Adrenal gland (tissue), 5 donors: ENCODE data around the gene PCGF3.

Experiments used
- CTCF ChIP-seq, 6 experiments: fragments of 450-650 bp in 4 of 6; fragments of 200-600 bp in 2 of 6; sonication (generic) in 1 of 6; IDR thresholded peaks; 1 replicate in 5 of 6; 2 replicates in 1 of 6; pipeline versions ENCODE4 v1.5.1 to v1.8.0; 2016 to 2021; ENCODE audit warnings: antibody characterized with exemption in 6 of 6, mild to moderate bottlenecking in 2 of 6, moderate library complexity in 1 of 6
- POLR2A ChIP-seq, 2 donors: fragments of 450-650 bp; IDR thresholded peaks; one replicate each; pipeline ENCODE4 v1.6.1; 2017; ENCODE audit warnings: antibody characterized with exemption in 2 of 2, mild to moderate bottlenecking in 2 of 2, moderate library complexity in 1 of 2
- donor health status: DM: no; HTN: no; CAD: no.

- TF ChIP-seq CTCF (IDR thresholded peaks at IDR 0.05) (no peak), POLR2A (IDR thresholded peaks at IDR 0.05) (no peak)
Measured at GRCh38 chr4:764405-765169, 59.0 kb downstream of the PCGF3 start.
